Embryonic facial prominence (tissue), 1 donor: ENCODE data around the gene DUSP10.

ENCODE experiments used
- DNase-seq: peaks from one replicate; pipeline ENCODE4 v3.0.0-alpha.2; 2016; ENCODE audit errors: extremely low spot score

The DUSP10 gene

GRCh38 chr1:221741703-221742554, at the start of gene DUSP10:
Gene DUSP10 (minus strand): TSS chr1:221742089. CDS start chr1:221739744, 2,345 bp downstream.
- peak; percentile 98 for DNase-seq

DNA sequence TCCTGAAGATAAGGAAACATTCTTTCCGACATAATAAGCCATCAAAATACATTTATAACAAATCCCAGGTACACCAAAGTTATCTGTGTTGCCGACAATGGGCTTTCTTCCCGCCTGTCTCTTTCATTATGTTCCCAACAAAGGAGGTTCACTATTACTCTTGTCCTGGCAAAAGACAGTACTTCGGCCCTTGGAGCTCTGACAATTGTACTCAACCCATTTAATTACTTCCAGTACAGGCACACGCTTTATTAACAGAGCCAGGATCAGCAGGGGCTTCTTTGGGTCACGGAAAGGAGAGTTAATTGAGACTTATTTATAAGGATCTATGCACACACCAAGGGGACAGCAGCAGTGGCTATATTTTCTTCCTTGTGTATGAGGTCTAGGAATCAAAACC, 46.6 kb upstream of the DUSP10 start:
- no peak for DNase-seq

DNA sequence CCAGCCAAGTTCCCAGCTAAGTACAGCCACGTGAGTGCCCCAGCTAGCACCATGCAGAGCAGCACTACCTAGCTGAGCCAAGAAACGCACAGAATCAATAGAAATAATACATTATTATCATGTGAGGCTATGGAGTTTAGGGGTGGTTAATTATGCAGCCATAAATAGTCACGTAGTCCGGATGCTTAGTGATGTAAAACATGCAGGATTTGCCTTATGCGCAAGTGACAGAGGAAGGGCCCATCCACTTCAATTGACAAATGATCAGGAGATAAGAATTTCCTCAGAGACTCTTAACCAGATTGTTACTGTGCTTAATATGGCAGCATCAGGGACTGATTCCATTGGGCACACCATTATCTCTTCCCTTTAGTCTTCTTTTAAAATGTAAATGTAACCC, 44.8 kb upstream of the DUSP10 start:
- DNase-seq: no peak

GRCh38 chr1:221783936-221784335, 42.0 kb upstream of the DUSP10 start:
- DNase-seq: no peak

- no peak for DNase-seq
These were observed 41.5 kb upstream of the DUSP10 start for GRCh38 chr1:221783437-221783836.

- DNase-seq: no peak
These were observed 41.1 kb upstream of the DUSP10 start for GRCh38 chr1:221782970-221783369.

- DNase-seq: no peak
These were observed 40.6 kb upstream of the DUSP10 start for GRCh38 chr1:221782477-221782876.

- DNase-seq: no peak
These were observed 39.3 kb upstream of the DUSP10 start for GRCh38 chr1:221781102-221781755.

DNA sequence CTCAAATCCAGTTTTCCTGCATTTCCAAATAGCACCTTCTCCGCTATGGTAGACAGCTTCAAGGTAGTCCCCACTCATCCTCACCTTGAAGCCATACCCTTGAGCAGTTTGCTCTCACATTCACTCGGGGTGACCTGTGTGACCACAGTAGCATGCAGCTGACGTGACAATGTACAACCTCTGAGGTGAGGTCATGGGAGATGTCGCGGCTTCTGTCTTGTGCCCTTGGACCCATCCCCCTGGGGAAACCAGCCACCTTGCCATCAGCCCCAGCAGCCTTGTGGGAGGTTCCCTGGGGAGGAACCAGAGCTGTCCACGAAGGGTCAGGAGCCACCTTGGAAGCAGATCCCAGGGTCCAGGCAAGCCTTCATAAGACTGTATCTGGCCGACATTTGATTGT, 38.3 kb upstream of the DUSP10 start:
- no peak for DNase-seq

GRCh38 chr1:221779771-221780170, 37.9 kb upstream of the DUSP10 start:
- DNase-seq: no peak

DNA sequence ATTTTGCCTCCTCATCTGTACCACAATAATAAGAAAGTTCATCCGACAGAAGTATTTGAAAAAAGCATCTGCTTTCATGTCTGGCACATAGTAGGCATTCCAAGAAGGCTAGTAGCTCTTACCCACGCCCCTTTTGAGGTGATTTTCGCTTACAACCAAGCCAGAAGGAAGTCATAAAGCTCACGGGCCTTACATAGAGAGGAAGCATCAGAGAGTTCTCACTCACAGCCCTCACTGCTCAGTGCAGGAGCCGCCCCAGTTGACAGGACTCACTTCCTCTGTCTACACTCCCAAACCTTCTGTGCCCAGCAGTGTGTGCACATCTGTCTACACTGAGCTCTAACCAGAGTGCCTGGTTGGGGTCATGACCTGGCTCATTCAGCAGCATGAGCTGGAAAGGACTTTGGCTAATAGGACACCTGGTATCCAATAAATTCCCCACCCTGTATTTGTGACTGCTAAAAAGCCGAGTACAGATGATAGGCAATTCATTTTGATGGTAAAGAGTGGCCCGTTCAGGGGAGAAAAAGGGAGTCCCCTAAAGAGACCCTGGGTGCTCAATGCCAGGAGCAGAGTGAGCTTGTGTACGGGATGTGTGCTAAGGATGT, 36.8 kb upstream of the DUSP10 start:
- no peak for DNase-seq

DNA sequence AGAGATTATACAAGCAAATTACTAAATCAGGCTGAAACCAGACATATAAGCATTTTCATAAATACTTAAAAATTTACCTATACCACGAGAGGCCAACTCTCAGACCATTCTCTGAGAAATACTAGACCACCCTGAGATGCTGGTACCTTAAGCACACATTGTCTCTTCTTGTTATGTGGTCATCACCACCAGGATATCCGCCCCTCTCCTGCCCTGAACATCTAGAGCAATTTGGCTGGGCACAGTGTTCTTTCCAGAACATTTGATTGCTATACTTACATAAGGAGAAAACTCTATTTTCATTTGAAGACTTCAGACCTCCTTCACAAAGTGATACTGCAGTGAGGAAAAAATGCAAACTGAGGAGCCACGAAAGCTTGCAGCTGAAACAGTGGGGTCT, 36.2 kb upstream of the DUSP10 start:
- DNase-seq: no peak

- no peak for DNase-seq
These were observed 35.7 kb upstream of the DUSP10 start for GRCh38 chr1:221777431-221778072.

GRCh38 chr1:221776495-221777301, 34.8 kb upstream of the DUSP10 start:
- no peak for DNase-seq

DNA sequence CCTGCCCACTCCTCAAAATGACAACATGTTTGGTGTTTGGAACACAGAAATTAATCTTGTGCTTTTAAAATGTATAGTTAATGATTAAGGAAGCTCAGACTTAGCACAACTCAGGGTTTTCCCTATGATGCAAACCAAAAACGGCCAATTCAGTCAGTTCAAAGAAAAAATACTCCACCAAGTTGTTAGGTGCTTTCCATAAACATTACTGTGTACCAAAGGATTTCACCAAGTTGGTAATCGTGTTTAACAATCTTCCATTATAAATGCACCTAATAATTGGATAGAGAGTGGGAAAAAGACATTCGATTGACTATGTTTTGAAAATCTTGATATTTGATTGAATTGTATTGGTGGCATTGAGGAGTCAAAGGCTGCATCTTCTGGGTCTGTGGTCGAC, 33.3 kb upstream of the DUSP10 start:
- no peak for DNase-seq

- no peak for DNase-seq
These were observed 32.4 kb upstream of the DUSP10 start for GRCh38 chr1:221774054-221774842.

- no peak for DNase-seq
These were observed 31.5 kb upstream of the DUSP10 start for GRCh38 chr1:221773383-221773782.

DNA sequence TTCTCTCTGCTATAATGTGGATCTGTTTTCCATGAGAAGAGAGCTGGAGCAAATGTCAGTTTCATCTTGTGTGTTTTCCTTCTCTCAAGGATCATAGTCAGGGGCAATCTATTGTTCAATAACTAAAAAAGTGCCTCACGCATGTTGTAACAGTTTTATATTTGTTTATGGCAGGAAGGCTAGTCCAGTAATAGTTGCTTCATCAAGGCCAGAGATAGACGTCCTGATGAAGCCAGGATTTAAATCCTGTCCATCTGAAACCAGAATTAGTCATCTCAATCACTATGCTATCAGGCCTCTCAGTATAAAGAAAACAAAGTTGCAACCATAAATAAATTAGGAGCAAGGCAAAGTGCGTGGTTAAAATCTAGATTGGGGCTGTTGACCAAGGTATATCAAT, 30.2 kb upstream of the DUSP10 start:
- DNase-seq: no peak

DNA sequence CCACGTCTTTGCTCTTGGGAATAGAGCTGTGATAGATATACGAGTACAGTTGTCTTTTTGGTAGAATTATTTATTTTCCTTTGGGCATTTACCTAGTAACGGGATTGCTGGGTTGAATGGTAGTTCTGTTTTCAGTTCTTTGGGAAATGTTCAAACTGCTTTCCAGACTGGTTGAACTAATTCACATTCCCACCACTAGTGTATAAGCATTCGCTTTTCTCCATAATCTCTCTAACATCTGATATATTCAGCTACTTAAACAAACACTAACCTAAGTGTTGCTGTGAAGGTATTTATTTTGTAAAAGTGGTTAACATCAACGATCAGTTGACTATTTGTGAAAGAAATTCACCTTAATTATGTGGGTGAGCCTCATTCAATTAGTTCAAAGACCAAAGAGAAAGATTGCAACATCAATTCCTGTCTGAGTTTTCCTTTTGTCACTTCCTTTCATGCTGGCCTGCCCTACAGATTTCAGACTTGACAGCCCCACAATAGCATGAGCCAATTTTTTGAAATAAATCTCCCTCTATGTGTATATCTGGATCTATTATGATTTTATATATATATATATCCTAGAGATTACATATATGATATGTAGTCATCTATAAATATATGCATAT, 26.7 kb upstream of the DUSP10 start:
- no peak for DNase-seq

DNA sequence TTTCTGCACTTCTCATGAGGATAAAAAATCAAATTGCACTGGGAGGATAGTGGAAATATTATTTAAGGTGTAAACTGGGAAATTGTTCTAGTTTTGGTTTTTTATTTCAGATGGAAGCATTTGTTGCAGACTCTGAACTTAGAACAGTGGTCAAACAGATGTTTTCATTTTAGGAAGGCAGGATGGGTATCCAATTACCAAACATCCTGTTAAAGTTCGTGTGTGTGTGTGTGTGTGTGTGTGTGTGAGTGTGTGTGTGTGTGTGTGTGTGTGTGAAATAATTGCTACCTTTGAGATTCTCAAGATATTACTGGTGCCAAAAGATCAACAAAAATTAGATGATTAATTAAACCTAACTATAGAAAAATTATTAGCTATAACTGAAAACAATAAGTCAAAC, 24.3 kb upstream of the DUSP10 start:
- no peak for DNase-seq
